ENCODE data around the gene RNLS.

Gene RNLS

GRCh38 chr10:88428976-88429375 lies 154.1 kb downstream of the RNLS start:
- no peak for DNase-seq (ENCODE audit: low read depth)
- TF ChIP-seq, protein P1, sequence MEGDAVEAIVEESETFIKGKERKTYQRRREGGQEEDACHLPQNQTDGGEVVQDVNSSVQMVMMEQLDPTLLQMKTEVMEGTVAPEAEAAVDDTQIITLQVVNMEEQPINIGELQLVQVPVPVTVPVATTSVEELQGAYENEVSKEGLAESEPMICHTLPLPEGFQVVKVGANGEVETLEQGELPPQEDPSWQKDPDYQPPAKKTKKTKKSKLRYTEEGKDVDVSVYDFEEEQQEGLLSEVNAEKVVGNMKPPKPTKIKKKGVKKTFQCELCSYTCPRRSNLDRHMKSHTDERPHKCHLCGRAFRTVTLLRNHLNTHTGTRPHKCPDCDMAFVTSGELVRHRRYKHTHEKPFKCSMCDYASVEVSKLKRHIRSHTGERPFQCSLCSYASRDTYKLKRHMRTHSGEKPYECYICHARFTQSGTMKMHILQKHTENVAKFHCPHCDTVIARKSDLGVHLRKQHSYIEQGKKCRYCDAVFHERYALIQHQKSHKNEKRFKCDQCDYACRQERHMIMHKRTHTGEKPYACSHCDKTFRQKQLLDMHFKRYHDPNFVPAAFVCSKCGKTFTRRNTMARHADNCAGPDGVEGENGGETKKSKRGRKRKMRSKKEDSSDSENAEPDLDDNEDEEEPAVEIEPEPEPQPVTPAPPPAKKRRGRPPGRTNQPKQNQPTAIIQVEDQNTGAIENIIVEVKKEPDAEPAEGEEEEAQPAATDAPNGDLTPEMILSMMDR (IDR thresholded peaks at IDR 0.05; ENCODE audit: low read length, missing control alignments) = no peak
- no peak overlapping the region for H3K4me3 ChIP-seq (replicated peaks; ENCODE audit: low read depth, low read length)

GRCh38 chr10:88428442-88428841 lies 154.7 kb downstream of the RNLS start:
- DNase-seq (ENCODE audit: low read depth) = peak; percentile 31
- H3K4me3 ChIP-seq (replicated peaks; ENCODE audit: low read depth, low read length) = no peak overlapping the region
- TF ChIP-seq, protein P1 (IDR thresholded peaks at IDR 0.05; ENCODE audit: low read length, missing control alignments) = no peak

DNA sequence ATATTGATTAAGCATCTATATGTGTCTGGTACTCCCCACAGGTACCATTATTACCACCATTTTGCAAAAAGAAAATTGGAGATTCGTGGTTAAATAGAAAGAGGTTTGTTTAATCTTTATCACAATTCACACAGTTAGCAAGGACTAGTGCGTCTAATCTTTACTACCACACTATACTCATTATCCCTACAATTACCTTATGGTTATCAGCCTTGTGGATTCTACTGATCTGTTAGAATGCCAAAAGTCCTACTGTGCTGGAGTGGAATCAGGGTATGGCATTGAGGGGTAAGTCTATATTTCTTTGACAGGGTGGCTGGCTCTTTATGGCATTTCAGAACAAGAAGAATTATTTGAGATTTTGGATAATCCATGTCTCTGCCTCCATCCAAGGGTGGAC lies 156.1 kb downstream of the RNLS start:
- no peak for DNase-seq (ENCODE audit: low read depth)
- H3K4me3 ChIP-seq (replicated peaks; ENCODE audit: low read depth, low read length) = no peak overlapping the region
- TF ChIP-seq, protein P1 (IDR thresholded peaks at IDR 0.05; ENCODE audit: low read length, missing control alignments) = no peak

DNA sequence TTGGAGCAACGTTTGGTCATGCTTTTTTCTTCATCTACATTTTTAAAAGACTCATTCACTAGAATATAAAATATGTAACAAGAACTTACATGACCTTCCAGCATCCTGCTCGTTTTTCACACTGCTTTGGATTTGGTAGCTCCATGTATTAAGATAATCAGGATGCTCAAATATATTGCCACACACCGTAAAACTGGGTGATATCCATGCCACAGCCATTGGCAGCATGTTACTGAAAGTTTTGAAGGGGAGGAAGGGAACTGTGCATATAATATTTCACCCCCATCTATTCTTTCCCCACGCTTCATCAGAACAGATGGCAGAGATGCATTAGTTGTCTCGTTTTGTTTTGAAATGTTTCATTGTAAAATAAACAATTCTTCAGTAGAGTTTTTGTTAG lies 158.2 kb downstream of the RNLS start:
- no peak overlapping the region for H3K4me3 ChIP-seq (replicated peaks; ENCODE audit: low read depth, low read length)
- TF ChIP-seq, protein P1 (IDR thresholded peaks at IDR 0.05; ENCODE audit: low read length, missing control alignments) = no peak
- no peak for DNase-seq (ENCODE audit: low read depth)

DNA sequence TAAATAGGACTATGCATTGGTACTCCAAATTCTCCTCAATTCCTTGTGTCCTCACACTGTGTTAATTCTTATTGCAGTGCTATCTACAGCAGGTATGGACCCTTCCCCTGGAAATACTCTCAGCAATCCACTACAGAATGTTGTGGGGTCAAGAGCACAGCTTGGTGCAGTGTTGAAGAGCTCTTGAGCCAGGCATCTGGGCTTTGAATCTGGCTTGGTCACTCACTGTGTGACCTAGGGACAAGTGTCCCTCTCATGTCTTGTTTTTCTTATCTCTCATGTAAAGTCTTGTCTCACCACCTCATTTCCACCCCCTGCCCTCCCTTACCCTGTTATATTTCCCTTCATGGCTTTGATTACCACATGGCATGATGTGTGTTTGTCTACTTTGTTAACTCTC lies 159.4 kb downstream of the RNLS start:
- no peak overlapping the region for H3K4me3 ChIP-seq (replicated peaks; ENCODE audit: low read depth, low read length)
- TF ChIP-seq, protein P1 (IDR thresholded peaks at IDR 0.05; ENCODE audit: low read length, missing control alignments) = no peak
- DNase-seq (ENCODE audit: low read depth) = no peak

- DNase-seq (ENCODE audit: low read depth) = no peak
- no peak overlapping the region for H3K4me3 ChIP-seq (replicated peaks; ENCODE audit: low read depth, low read length)
- TF ChIP-seq, protein P1 (IDR thresholded peaks at IDR 0.05; ENCODE audit: low read length, missing control alignments) = no peak
Observed at GRCh38 chr10:88421590-88421989, 161.5 kb downstream of the RNLS start.

GRCh38 chr10:88418871-88419270 lies 164.2 kb downstream of the RNLS start:
- H3K4me3 ChIP-seq (replicated peaks; ENCODE audit: low read depth, low read length) = no peak overlapping the region
- TF ChIP-seq, protein P1 (IDR thresholded peaks at IDR 0.05; ENCODE audit: low read length, missing control alignments) = no peak
- no peak for DNase-seq (ENCODE audit: low read depth)
